Activated CD8-positive, alpha-beta memory T cell treated with anti-CD3 and anti-CD28 coated beads, Interleukin-2, amount 50 U/mL, for 1 hour (primary cell): Measurements from ENCODE around the gene FHIT.
"Not testable (repeated sequence)": the region's sequence is repeated elsewhere in the genome, so short reads cannot be mapped to it uniquely, and the experiment has no call there.

Experiments
- DNase-seq: peaks from one replicate; pipeline ENCODE4 v3.0.0-alpha.2; 2020; ENCODE audit errors: extremely low read depth

The FHIT gene

GRCh38 chr3:61226166-61226686 is 25.0 kb downstream of the FHIT start:
- no peak for DNase-seq

- DNase-seq = no peak
Observed at GRCh38 chr3:61224823-61225222, 26.4 kb downstream of the FHIT start.

GRCh38 chr3:61223451-61223850 is 27.8 kb downstream of the FHIT start:
- DNase-seq = no peak

GRCh38 chr3:61222467-61222866 is 28.8 kb downstream of the FHIT start:
- no peak for DNase-seq

- DNase-seq = no peak
Observed at GRCh38 chr3:61221759-61222362, 29.4 kb downstream of the FHIT start.

GRCh38 chr3:61218504-61218903 is 32.7 kb downstream of the FHIT start:
- DNase-seq = no peak

- DNase-seq = not testable (repeated sequence)
Observed at GRCh38 chr3:61216171-61216570, 35.1 kb downstream of the FHIT start.

GRCh38 chr3:61202086-61202485 is 49.2 kb downstream of the FHIT start:
- DNase-seq = no peak

GRCh38 chr3:61201071-61201470 is 50.2 kb downstream of the FHIT start:
- no peak for DNase-seq

- no peak for DNase-seq
Observed at GRCh38 chr3:61200270-61200669, 51.0 kb downstream of the FHIT start.

GRCh38 chr3:61199843-61200242 is 51.4 kb downstream of the FHIT start:
- no peak for DNase-seq

- DNase-seq = no peak
Observed at GRCh38 chr3:61194892-61195538, 56.2 kb downstream of the FHIT start.

GRCh38 chr3:61192222-61192621 is 59.0 kb downstream of the FHIT start:
- DNase-seq = no peak

- not testable (repeated sequence) for DNase-seq
Observed at GRCh38 chr3:61190205-61190604, 61.0 kb downstream of the FHIT start.

GRCh38 chr3:61186030-61186429 is 65.2 kb downstream of the FHIT start:
- no peak for DNase-seq

- DNase-seq = no peak
Observed at GRCh38 chr3:61184956-61185355, 66.3 kb downstream of the FHIT start.

GRCh38 chr3:61182662-61183061 is 68.6 kb downstream of the FHIT start:
- no peak for DNase-seq

- DNase-seq = no peak
Observed at GRCh38 chr3:61181874-61182273, 69.4 kb downstream of the FHIT start.

- DNase-seq = no peak
Observed at GRCh38 chr3:61180206-61180605, 71.0 kb downstream of the FHIT start.

GRCh38 chr3:61178167-61178566 is 73.1 kb downstream of the FHIT start:
- no peak for DNase-seq

- no peak for DNase-seq
Observed at GRCh38 chr3:61177450-61177849, 73.8 kb downstream of the FHIT start.

GRCh38 chr3:61173676-61174075 is 77.6 kb downstream of the FHIT start:
- no peak for DNase-seq

GRCh38 chr3:61172684-61173083 is 78.6 kb downstream of the FHIT start:
- no peak for DNase-seq

- no peak for DNase-seq
Observed at GRCh38 chr3:61172203-61172602, 79.0 kb downstream of the FHIT start.
